GM19240 (cell line): ENCODE measurements around the gene SPAG16.

Experiments used
- DNase-seq: peaks from one replicate; pipeline ENCODE4 v3.0.0; 2011; ENCODE audit warnings: low spot score; ENCODE audit not compliant: insufficient read length

Gene SPAG16

GRCh38 chr2:214069254-214069653 lies 785.0 kb downstream of the SPAG16 start:
- no peak for DNase-seq

GRCh38 chr2:214075456-214075855 lies 791.2 kb downstream of the SPAG16 start:
- no peak for DNase-seq

GRCh38 chr2:214076527-214076926 lies 792.3 kb downstream of the SPAG16 start:
- DNase-seq, result no peak

- no peak for DNase-seq
These were observed 793.5 kb downstream of the SPAG16 start for GRCh38 chr2:214077727-214078126.

- DNase-seq, result no peak
These were observed 794.8 kb downstream of the SPAG16 start for GRCh38 chr2:214079032-214079431.

- no peak for DNase-seq
These were observed 804.3 kb downstream of the SPAG16 start for GRCh38 chr2:214088536-214088935.

- DNase-seq, result no peak
These were observed 812.0 kb downstream of the SPAG16 start for GRCh38 chr2:214096208-214096715.

- DNase-seq, result no peak
These were observed 814.5 kb downstream of the SPAG16 start for GRCh38 chr2:214098811-214099210.

GRCh38 chr2:214100488-214100887 lies 816.2 kb downstream of the SPAG16 start:
- no peak for DNase-seq

GRCh38 chr2:214103276-214104001 lies 819.2 kb downstream of the SPAG16 start:
- DNase-seq, result no peak

- DNase-seq, result no peak
These were observed 820.0 kb downstream of the SPAG16 start for GRCh38 chr2:214104219-214104618.

- no peak for DNase-seq
These were observed 820.7 kb downstream of the SPAG16 start for GRCh38 chr2:214104967-214105366.

- no peak for DNase-seq
These were observed 823.5 kb downstream of the SPAG16 start for GRCh38 chr2:214107726-214108125.

GRCh38 chr2:214108598-214108997 lies 824.3 kb downstream of the SPAG16 start:
- no peak for DNase-seq

- no peak for DNase-seq
These were observed 832.8 kb downstream of the SPAG16 start for GRCh38 chr2:214117054-214117453.

GRCh38 chr2:214126135-214126534 lies 841.9 kb downstream of the SPAG16 start:
- DNase-seq, result no peak

- DNase-seq, result no peak
These were observed 842.9 kb downstream of the SPAG16 start for GRCh38 chr2:214127170-214127569.

GRCh38 chr2:214127571-214127970 lies 843.3 kb downstream of the SPAG16 start:
- DNase-seq, result no peak

- DNase-seq, result no peak
These were observed 843.8 kb downstream of the SPAG16 start for GRCh38 chr2:214128040-214128439.

GRCh38 chr2:214130114-214130513 lies 845.9 kb downstream of the SPAG16 start:
- no peak for DNase-seq

- DNase-seq, result no peak
These were observed 851.7 kb downstream of the SPAG16 start for GRCh38 chr2:214135966-214136365.

GRCh38 chr2:214138779-214139178 lies 854.5 kb downstream of the SPAG16 start:
- no peak for DNase-seq

- DNase-seq, result no peak
These were observed 855.5 kb downstream of the SPAG16 start for GRCh38 chr2:214139630-214140284.
